Activated CD8-positive, alpha-beta memory T cell treated with anti-CD3 and anti-CD28 coated beads for 1 hour (primary cell): ENCODE results near the gene PPP1R3F.
A peak's percentile ranks its signal among the peaks of the same experiment; 100 is the strongest.
"Not testable (repeated sequence)": the region's sequence is repeated elsewhere in the genome, so short reads cannot be mapped to it uniquely, and the experiment has no call there.

ENCODE experiments used
- DNase-seq, 2 donors: peaks; one replicate each; pipeline ENCODE4 v3.0.0-alpha.2; 2020; ENCODE audit warnings: low read depth in 1 of 2; ENCODE audit errors: extremely low read depth in 1 of 2

PPP1R3F gene

DNA sequence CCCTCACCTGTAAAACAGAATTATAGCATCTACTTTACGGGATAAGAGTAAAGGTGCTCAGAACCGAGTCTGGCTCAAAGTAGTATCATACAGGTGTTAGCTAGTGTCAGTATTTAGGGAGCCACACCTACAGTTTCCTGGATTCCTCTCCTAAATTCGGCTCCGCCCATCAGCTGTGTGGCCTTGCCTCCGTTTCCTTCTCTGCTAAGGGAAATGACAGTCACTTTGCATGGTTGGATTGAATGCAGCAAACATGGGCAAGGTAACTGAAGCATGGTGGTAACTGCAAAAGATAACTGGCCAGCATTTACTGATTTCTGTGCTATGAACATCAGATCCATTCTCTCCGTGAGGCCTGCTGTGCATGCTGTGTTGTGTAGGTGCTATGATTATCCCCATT, 2.8 kb downstream of the PPP1R3F start:
- no peak for DNase-seq

GRCh38 chrX:49273181-49273727, 3.7 kb downstream of the PPP1R3F start:
- no peak for DNase-seq

DNA sequence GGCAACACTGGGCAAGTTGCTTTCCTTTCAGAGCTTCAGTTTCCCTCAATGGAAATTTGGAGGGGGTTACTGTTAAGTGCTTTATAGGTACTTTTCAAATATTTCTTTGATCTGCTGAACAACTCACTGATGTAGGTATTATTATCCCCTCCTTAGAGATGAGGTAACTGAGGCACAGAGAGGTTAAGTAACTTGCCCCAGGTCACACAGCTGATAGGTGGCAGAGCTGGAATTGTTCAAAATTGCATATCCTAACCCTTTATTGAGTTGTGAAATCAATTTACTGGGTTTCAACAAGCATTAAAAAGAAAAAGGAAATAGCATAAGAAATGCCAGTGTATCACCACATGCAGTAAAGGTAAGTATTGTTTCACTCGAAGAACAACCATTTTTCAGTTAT, 6.6 kb downstream of the PPP1R3F start:
- no peak for DNase-seq

DNA sequence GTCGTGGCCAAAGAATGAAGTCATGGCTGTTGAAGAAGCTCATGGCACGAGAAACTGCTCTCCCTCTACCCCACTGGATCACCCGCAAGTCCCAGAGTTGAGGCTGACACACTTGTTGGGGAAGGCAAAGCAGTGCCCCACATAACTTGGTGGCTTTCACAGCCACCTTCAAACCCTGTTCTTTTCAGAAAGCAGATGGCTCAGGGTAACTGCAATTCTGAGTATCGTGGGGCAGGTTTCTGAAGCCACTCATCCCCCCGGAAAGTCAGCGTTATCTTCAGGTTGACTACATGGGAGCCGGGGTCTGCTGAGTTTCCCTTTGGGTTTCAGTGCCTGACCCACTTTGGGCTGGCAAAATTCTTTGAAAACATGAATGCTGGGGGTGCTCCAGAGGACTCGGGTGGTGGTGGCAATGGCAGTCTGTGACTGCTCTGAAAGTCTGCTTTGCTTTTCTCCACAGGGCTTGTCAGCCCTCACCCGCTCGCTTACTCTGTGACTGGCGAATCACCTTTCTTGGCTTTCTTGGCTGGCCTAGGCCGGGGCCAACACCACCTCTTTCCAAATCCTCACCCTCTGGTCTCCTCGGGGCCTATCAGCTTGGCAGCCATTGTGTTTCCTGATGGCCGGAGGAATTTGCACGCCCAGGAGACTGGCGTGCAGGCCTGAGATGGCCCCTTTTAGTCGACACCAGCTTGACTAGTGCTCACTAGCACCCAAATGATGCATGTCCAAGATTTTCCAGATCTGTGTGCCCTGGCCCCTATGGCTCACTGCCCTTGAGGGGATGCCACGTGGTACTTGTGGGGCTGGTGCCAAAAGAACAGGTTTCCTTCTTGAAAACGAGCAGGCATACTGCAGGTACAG, 7.3 kb downstream of the PPP1R3F start:
- no peak for DNase-seq

DNA sequence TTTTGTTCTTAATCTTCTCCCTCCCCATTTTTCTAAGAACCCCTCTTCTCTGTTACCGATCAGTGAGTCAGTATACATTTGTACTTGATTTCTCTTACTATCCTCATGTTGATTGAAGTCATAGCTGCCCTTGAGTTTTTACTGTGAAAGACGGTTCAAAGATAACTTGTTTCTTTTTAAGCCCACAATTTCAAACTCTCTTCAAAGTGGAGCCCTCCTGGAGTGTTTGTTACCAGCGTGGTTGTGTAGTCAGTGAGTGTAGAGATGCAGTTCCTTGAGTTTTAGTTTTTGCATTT, 7.9 kb downstream of the PPP1R3F start:
- no peak for DNase-seq

GRCh38 chrX:49278081-49278480, 8.5 kb downstream of the PPP1R3F start:
- no peak for DNase-seq

- DNase-seq = no peak
These were observed 13.0 kb downstream of the PPP1R3F start for GRCh38 chrX:49282647-49283011.

GRCh38 chrX:49284212-49284611, 14.6 kb downstream of the PPP1R3F start:
- DNase-seq = no peak

- DNase-seq = no peak
These were observed 16.5 kb downstream of the PPP1R3F start for GRCh38 chrX:49286136-49286535.

- no peak for DNase-seq
These were observed 17.0 kb downstream of the PPP1R3F start for GRCh38 chrX:49286581-49286980.

DNA sequence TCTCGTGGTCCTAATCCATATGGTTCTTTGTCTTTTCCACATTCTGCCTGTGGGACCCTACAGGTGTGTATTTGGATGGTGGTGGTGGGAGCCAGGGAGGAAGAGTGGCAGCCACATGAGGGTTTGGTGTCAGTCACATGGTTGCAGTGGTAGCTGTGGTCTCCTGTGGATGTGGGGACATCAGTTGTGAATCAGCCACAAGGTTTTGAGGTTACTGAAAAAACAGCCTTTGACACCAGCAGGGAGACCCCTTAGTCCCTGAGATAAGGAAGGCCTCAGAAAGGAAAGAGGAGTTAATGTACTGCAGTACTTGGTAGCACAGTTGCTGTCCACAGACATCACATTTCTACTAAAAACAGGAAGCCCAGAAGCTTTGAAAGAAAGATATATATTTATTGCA, 18.1 kb downstream of the PPP1R3F start:
- DNase-seq = no peak

DNA sequence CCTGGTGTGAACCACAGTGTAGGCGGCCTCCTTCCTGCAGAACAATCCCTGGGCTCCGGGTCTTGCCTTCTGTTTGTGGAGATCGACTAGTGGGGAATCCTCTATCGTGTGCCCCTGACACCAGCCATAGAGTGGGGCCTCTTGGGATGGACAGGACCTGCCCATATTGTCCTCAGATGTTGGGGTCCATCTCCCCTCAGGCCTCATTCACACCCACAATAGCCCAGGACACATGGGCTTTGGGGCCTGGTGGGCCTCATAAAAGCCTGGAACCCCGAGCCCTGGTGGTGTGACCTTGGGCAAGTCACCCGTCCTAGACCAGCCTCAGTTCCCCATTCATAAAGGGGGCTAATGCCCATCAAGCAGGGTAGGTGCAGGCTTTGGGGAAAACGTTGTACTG, 20.6 kb downstream of the PPP1R3F start:
- DNase-seq = no peak

GRCh38 chrX:49291615-49292337, 22.2 kb downstream of the PPP1R3F start:
- peak in 1 of 2 donors; percentile 41 for DNase-seq

GRCh38 chrX:49292400-49293362, 23.1 kb downstream of the PPP1R3F start:
- no peak for DNase-seq

- not testable (repeated sequence) for DNase-seq
These were observed 29.7 kb downstream of the PPP1R3F start for GRCh38 chrX:49299293-49299692.

- DNase-seq = no peak
These were observed 31.1 kb downstream of the PPP1R3F start for GRCh38 chrX:49300703-49301102.

GRCh38 chrX:49303346-49303745, 33.8 kb downstream of the PPP1R3F start, which contains the start of gene GAGE10:
Gene GAGE10, plus strand, starts transcription at chrX:49303646. Its CDS starts 1,214 bp downstream, at chrX:49304860.
- no peak for DNase-seq

GRCh38 chrX:49307775-49308174, 38.2 kb downstream of the PPP1R3F start:
- not testable (repeated sequence) for DNase-seq

DNA sequence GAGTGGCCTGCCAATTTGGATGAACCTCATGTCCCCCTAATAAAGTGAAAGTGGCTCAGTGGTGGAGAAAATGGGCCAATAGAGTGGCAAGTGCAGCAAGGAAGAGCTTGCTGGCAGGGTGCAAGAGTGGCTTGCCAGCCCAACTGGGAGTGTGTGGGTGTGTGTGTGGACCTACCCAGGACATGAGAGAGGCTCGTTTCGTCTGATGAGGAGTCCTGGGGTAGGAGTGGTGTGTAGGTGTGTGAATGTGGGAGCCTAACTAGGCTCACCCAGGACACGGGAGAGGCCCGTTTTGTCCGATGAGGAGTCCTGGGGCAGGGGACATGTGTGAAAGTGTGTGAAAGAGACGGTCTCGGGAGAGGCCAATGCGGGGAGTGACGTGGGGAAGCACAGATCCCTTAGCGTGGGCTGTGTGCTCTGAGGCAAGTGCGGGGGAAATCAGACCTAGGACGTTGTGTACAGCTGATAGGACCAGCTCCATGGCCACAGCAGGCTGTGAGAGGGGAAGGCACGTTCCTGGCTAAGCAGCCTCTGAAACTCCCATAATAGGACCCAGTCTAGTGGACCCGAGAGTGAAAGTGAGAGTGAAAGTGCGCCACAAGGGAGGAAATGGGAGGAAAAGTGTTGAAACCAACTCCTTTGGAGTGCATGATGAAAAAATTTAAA, 39.1 kb downstream of the PPP1R3F start:
- no peak for DNase-seq

- no peak for DNase-seq
These were observed 39.9 kb downstream of the PPP1R3F start for GRCh38 chrX:49309401-49309981.
